ENCODE measurements around the gene PTPRCAP.
"Not testable (repeated sequence)": the region's sequence is repeated elsewhere in the genome, so short reads cannot be mapped to it uniquely, and the experiment has no call there.

DNA sequence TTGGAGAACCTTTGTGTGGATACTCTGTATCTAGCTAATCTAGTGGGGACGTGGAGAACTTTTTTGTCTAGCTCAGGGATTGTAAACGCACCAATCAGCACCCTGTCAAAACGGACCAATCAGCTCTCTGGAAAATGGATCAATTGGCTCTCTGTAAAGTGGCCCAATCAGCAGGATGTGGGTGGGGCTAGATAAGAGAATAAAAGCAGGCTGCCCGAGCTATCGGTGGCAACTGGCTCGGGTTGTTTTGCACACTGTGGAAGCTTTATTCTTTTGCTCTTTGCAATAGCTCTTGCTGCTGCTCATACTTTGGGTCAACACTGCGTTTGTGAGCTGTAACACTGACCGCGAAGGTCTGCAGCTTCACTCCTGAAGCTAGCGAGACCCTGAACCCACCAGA, 39.2 kb upstream of the PTPRCAP start:
- not testable (repeated sequence) for TF ChIP-seq POLR2AphosphoS5 (IDR thresholded peaks at IDR 0.05; ENCODE audit: borderline replicate concordance, low read depth, low read length); EZH2 (IDR thresholded peaks at IDR 0.05)

Data from SK-N-MC (cell line).